GM18520 (cell line): Measurements from ENCODE around the gene CDH1.
A peak's percentile ranks its signal among the peaks of the same experiment; 100 is the strongest.

Experiments
- ATAC-seq: cut with Tn5 transposase; IDR thresholded peaks from one replicate; pipeline ENCODE4 v1.9.1; 2021; ENCODE audit not compliant: unreplicated experiment

CDH1 gene

GRCh38 chr16:68759062-68759461, 22.0 kb downstream of the CDH1 start:
- ATAC-seq: no peak

- peak; percentile 34 for ATAC-seq
Measured at GRCh38 chr16:68760671-68761275, 23.7 kb downstream of the CDH1 start.

- ATAC-seq: no peak
Measured at GRCh38 chr16:68762996-68763756, 26.1 kb downstream of the CDH1 start.

- no peak for ATAC-seq
Measured at GRCh38 chr16:68764862-68765261, 27.8 kb downstream of the CDH1 start.

GRCh38 chr16:68767581-68767980, 30.5 kb downstream of the CDH1 start:
- ATAC-seq: no peak

- ATAC-seq: no peak
Measured at GRCh38 chr16:68768175-68768574, 31.1 kb downstream of the CDH1 start.

GRCh38 chr16:68768771-68769170, 31.7 kb downstream of the CDH1 start:
- no peak for ATAC-seq

GRCh38 chr16:68770671-68771070, 33.6 kb downstream of the CDH1 start:
- no peak for ATAC-seq

GRCh38 chr16:68772030-68772681, 35.1 kb downstream of the CDH1 start:
- no peak for ATAC-seq

GRCh38 chr16:68772871-68773270, 35.8 kb downstream of the CDH1 start:
- ATAC-seq: no peak

GRCh38 chr16:68774982-68775634, 38.0 kb downstream of the CDH1 start:
- no peak for ATAC-seq

- peak; percentile 82 for ATAC-seq
Measured at GRCh38 chr16:68776821-68777485, 39.9 kb downstream of the CDH1 start.

GRCh38 chr16:68778551-68779231, 41.6 kb downstream of the CDH1 start:
- no peak for ATAC-seq

GRCh38 chr16:68779891-68780290, 42.8 kb downstream of the CDH1 start:
- no peak for ATAC-seq

- ATAC-seq: no peak
Measured at GRCh38 chr16:68781784-68782183, 44.7 kb downstream of the CDH1 start.

GRCh38 chr16:68782198-68783174, 45.4 kb downstream of the CDH1 start:
- ATAC-seq: no peak

- ATAC-seq: no peak
Measured at GRCh38 chr16:68784226-68784625, 47.1 kb downstream of the CDH1 start.

GRCh38 chr16:68784721-68785120, 47.6 kb downstream of the CDH1 start:
- ATAC-seq: no peak

GRCh38 chr16:68785715-68786114, 48.6 kb downstream of the CDH1 start:
- no peak for ATAC-seq
